RWPE2 (cell line): ENCODE data around the gene TENT4A.

Experiments used
- ATAC-seq: fragments of 200-7000 bp; cut with Tn5 transposase; 3 replicates; pipeline ENCODE4 v1.9.1; 2021; ENCODE audit warnings: low read depth
- DNase-seq: peaks from one replicate; pipeline ENCODE4 v3.0.0-alpha.2; 2020; ENCODE audit warnings: low spot score
- H3K27ac ChIP-seq: fragments of 450-650 bp; 2 replicates; pipeline ENCODE4 v1.5.1; 2017; ENCODE audit warnings: mild to moderate bottlenecking; ENCODE audit not compliant: poor library complexity, severe bottlenecking
- H3K27me3 ChIP-seq: fragments of 250-450 bp; sonication (Bioruptor Pico); 2 replicates; pipeline ENCODE4 v1.5.1; 2021; ENCODE audit warnings: mild to moderate bottlenecking, moderate library complexity; ENCODE audit not compliant: insufficient read depth, poor library complexity, severe bottlenecking
- H3K36me3 ChIP-seq: fragments of 250-450 bp; sonication (Bioruptor Pico); 2 replicates; pipeline ENCODE4 v1.5.1; 2020; ENCODE audit warnings: low read depth, mild to moderate bottlenecking, moderate library complexity
- H3K4me1 ChIP-seq: fragments of 250-450 bp; sonication (Bioruptor Pico); 2 replicates; pipeline ENCODE4 v1.5.1; 2021; ENCODE audit warnings: mild to moderate bottlenecking, moderate library complexity; ENCODE audit not compliant: insufficient read depth, poor library complexity, severe bottlenecking
- H3K4me3 ChIP-seq: fragments of 250-450 bp; sonication (Bioruptor Pico); 2 replicates; pipeline ENCODE4 v1.5.1; 2021; ENCODE audit warnings: mild to moderate bottlenecking, moderate library complexity; ENCODE audit not compliant: severe bottlenecking
- H3K9me3 ChIP-seq: fragments of 250-450 bp; sonication (Bioruptor Pico); 2 replicates; pipeline ENCODE4 v1.5.1; 2021; ENCODE audit warnings: mild to moderate bottlenecking, moderate library complexity; ENCODE audit not compliant: severe bottlenecking
- CTCF ChIP-seq: fragments of 450-650 bp; IDR thresholded peaks from one replicate; pipeline ENCODE4 v1.5.1; 2017; ENCODE audit warnings: mild to moderate bottlenecking, moderate library complexity; ENCODE audit not compliant: poor library complexity, severe bottlenecking

Gene TENT4A

GRCh38 chr5:6725421-6725820 lies 12.2 kb downstream of the TENT4A start:
- DNase-seq (peak; percentile 19), ATAC-seq (no peak)
- no peaks in the 10 kb centered on the region for H3K9me3 ChIP-seq
- no peak overlapping the region for H3K27ac ChIP-seq
- H3K4me3 ChIP-seq: no peak overlapping the region
- no peaks in the 10 kb centered on the region for H3K4me1 ChIP-seq
- no peaks in the 10 kb centered on the region for H3K27me3 ChIP-seq
- no peak for TF ChIP-seq CTCF
- H3K36me3 ChIP-seq: peaks cover 46% of the 10 kb centered on the region

- DNase-seq: peak; percentile 38
- H3K4me1 ChIP-seq: peaks cover 4% of the 10 kb centered on the region
Measured at GRCh38 chr5:6726006-6726405, 12.8 kb downstream of the TENT4A start.

GRCh38 chr5:6727231-6727630 lies 14.0 kb downstream of the TENT4A start:
- H3K27ac ChIP-seq: no peak overlapping the region
- H3K4me1 ChIP-seq: peaks cover 16% of the 10 kb centered on the region
- TF ChIP-seq CTCF: no peak
- no peaks in the 10 kb centered on the region for H3K9me3 ChIP-seq
- H3K4me3 ChIP-seq: no peak overlapping the region
- no peaks in the 10 kb centered on the region for H3K27me3 ChIP-seq
- ATAC-seq (no peak), DNase-seq (peak; percentile 51)
- H3K36me3 ChIP-seq: peaks cover 45% of the 10 kb centered on the region

More at GRCh38 chr5:6726006-6726405, 12.8 kb downstream of the TENT4A start:
- Histone ChIP-seq H3K9me3 (no peaks in the 10 kb centered on the region), H3K27ac (no peak overlapping the region), H3K27me3 (no peaks in the 10 kb centered on the region), H3K36me3 (peaks cover 46% of the 10 kb centered on the region), H3K4me3 (no peak overlapping the region)
- ATAC-seq: no peak
- no peak for TF ChIP-seq CTCF

GRCh38 chr5:6728011-6728794 lies 15.0 kb downstream of the TENT4A start:
- H3K27me3 ChIP-seq: no peaks in the 10 kb centered on the region
- H3K36me3 ChIP-seq: peaks cover 38% of the 10 kb centered on the region
- peaks cover 25% of the 10 kb centered on the region for H3K4me1 ChIP-seq
- H3K4me3 ChIP-seq: no peak overlapping the region
- H3K9me3 ChIP-seq: no peaks in the 10 kb centered on the region
- ATAC-seq (no peak), DNase-seq (peak; percentile 37)
- H3K27ac ChIP-seq: no peak overlapping the region
- no peak for TF ChIP-seq CTCF

GRCh38 chr5:6728795-6729183 lies 15.6 kb downstream of the TENT4A start:
- no peak for TF ChIP-seq CTCF
- Histone ChIP-seq H3K4me3 (no peak overlapping the region), H3K27me3 (no peaks in the 10 kb centered on the region), H3K36me3 (peaks cover 33% of the 10 kb centered on the region), H3K4me1 (peaks cover 28% of the 10 kb centered on the region), H3K9me3 (no peaks in the 10 kb centered on the region), H3K27ac (no peak overlapping the region)
- ATAC-seq (no peak), DNase-seq (no peak)
